GM21360 (cell line): ENCODE results near the gene CRABP1.

Source experiments
- ATAC-seq: cut with Tn5 transposase; IDR thresholded peaks from one replicate; pipeline ENCODE4 v1.9.1; 2021; ENCODE audit warnings: mild to moderate bottlenecking, moderate library complexity; ENCODE audit not compliant: unreplicated experiment

The CRABP1 gene

GRCh38 chr15:78397382-78397781, 57.2 kb downstream of the CRABP1 start:
- ATAC-seq = no peak
